GM18499 (cell line): ENCODE measurements around the gene GNS.

Source experiments
- ATAC-seq: cut with Tn5 transposase; IDR thresholded peaks from one replicate; pipeline ENCODE4 v1.9.1; 2021; ENCODE audit warnings: moderate number of reproducible peaks; ENCODE audit not compliant: insufficient read depth, unreplicated experiment

Gene GNS

GRCh38 chr12:64742416-64742815, 16.8 kb downstream of the GNS start:
- ATAC-seq = no peak

GRCh38 chr12:64740646-64741045, 18.6 kb downstream of the GNS start:
- ATAC-seq = no peak

- ATAC-seq = no peak
Measured at GRCh38 chr12:64739778-64740177, 19.4 kb downstream of the GNS start.

GRCh38 chr12:64737539-64737938, 21.7 kb downstream of the GNS start:
- ATAC-seq = no peak

GRCh38 chr12:64736771-64737170, 22.4 kb downstream of the GNS start:
- no peak for ATAC-seq

- ATAC-seq = no peak
Measured at GRCh38 chr12:64735442-64735841, 23.8 kb downstream of the GNS start.

- ATAC-seq = no peak
Measured at GRCh38 chr12:64733857-64734256, 25.3 kb downstream of the GNS start.

GRCh38 chr12:64731683-64732082, 27.5 kb downstream of the GNS start:
- ATAC-seq = no peak

- ATAC-seq = no peak
Measured at GRCh38 chr12:64730588-64730969, 28.6 kb downstream of the GNS start.

GRCh38 chr12:64729909-64730587, 29.2 kb downstream of the GNS start:
- no peak for ATAC-seq

- ATAC-seq = no peak
Measured at GRCh38 chr12:64724201-64724745, 34.9 kb downstream of the GNS start.

GRCh38 chr12:64723630-64724029, 35.6 kb downstream of the GNS start:
- no peak for ATAC-seq

GRCh38 chr12:64722835-64723234, 36.4 kb downstream of the GNS start:
- no peak for ATAC-seq

GRCh38 chr12:64720884-64721283, 38.3 kb downstream of the GNS start:
- ATAC-seq = no peak

- ATAC-seq = no peak
Measured at GRCh38 chr12:64718649-64719048, 40.6 kb downstream of the GNS start.

GRCh38 chr12:64716839-64717455, 42.3 kb downstream of the GNS start:
- no peak for ATAC-seq

- no peak for ATAC-seq
Measured at GRCh38 chr12:64716371-64716770, 42.8 kb downstream of the GNS start.

GRCh38 chr12:64714551-64714968, 44.6 kb downstream of the GNS start:
- no peak for ATAC-seq

- ATAC-seq = no peak
Measured at GRCh38 chr12:64713376-64713775, 45.8 kb downstream of the GNS start.

GRCh38 chr12:64709429-64709828, 49.8 kb downstream of the GNS start:
- ATAC-seq = no peak

- no peak for ATAC-seq
Measured at GRCh38 chr12:64707926-64708325, 51.3 kb downstream of the GNS start.

- no peak for ATAC-seq
Measured at GRCh38 chr12:64707362-64707761, 51.8 kb downstream of the GNS start.
